ENCODE results near the gene LPIN1.

DNA sequence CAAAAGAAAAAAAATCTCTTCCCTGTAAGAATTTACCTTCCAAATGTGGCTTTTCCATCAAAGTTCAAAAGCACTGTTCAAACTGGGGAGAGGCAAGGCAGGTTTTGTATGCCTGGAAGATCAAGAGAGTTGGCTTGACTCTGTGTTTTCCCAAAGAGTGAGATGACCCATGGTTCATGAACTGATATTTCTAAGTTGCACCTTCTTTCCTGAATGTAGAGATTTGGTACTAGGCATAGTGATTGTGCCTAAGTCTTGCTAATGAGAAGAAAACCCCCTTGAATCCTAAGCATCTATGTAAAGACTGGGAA lies 23.4 kb upstream of the LPIN1 start:
- TF ChIP-seq, protein P1, sequence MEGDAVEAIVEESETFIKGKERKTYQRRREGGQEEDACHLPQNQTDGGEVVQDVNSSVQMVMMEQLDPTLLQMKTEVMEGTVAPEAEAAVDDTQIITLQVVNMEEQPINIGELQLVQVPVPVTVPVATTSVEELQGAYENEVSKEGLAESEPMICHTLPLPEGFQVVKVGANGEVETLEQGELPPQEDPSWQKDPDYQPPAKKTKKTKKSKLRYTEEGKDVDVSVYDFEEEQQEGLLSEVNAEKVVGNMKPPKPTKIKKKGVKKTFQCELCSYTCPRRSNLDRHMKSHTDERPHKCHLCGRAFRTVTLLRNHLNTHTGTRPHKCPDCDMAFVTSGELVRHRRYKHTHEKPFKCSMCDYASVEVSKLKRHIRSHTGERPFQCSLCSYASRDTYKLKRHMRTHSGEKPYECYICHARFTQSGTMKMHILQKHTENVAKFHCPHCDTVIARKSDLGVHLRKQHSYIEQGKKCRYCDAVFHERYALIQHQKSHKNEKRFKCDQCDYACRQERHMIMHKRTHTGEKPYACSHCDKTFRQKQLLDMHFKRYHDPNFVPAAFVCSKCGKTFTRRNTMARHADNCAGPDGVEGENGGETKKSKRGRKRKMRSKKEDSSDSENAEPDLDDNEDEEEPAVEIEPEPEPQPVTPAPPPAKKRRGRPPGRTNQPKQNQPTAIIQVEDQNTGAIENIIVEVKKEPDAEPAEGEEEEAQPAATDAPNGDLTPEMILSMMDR (conservative IDR thresholded peaks at IDR 0.05) = no peak
- TF ChIP-seq ZFX (IDR thresholded peaks at IDR 0.05) = no peak
